CD4-positive, alpha-beta T cell treated with Interleukin-4 for 1 hour (primary cell): Measurements from ENCODE around the gene TEX9.
A peak's percentile ranks its signal among the peaks of the same experiment; 100 is the strongest.
"Not testable (repeated sequence)": the region's sequence is repeated elsewhere in the genome, so short reads cannot be mapped to it uniquely, and the experiment has no call there.

Experiments used
- DNase-seq, 2 donors: peaks; one replicate each; pipeline ENCODE4 v3.0.0-alpha.2; 2020 to 2022

Gene TEX9

DNA sequence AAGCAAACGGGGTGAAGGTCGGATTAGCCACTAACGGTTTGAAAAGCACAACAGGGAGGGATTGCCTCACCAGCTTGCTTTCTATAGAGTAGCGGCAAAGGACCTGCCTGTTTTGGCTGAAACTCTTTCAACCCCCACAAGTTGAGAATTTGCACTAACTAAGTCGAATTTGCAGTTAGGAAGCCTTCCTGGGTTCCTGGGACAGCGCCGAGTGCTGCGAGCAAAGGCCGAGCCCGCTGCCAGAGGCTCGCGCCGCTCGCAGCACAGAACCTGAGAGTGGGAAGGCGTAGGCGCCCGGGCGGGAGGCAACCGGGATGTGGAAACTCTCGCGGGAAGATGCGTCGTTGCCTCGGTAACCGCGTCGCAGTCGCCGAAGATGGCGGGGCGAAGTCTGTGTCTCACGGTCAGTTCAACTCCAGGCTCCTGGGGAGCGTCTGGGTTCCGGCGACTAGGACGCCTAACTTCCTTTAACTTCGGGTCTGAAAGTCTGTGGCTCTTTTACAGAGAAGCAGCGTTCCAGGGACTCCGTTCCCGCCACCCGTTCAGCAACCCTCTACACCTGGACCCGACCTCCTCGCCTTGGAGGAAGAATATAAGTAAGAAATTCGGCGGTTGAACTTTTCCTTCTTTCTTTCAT lies at the start of gene TEX9:
Gene TEX9, plus strand, starts transcription at position 352 of the 637 bp plus-strand sequence. Its CDS starts 25 bp downstream, at position 377.
- peak; percentile 69 to 75 for DNase-seq

DNA sequence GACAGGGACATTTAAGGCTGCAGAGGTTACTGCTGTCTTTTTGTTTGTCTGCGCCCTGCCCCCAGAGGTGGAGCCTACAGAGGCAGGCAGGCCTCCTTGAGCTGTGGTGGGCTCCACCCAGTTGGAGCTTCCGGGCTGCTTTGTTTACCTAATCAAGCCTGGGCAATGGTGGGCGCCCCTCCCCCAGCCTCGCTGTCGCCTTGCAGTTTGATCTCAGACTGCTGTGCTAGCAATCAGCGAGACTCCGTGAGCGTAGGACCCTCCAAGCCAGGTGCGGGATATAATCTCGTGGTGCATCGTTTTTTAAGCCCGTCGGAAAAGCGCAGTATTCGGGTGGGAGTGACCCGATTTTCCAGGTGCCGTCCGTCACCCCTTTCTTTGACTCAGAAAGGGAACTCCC lies 48.7 kb upstream of the TEX9 start:
- DNase-seq: not testable (repeated sequence)

DNA sequence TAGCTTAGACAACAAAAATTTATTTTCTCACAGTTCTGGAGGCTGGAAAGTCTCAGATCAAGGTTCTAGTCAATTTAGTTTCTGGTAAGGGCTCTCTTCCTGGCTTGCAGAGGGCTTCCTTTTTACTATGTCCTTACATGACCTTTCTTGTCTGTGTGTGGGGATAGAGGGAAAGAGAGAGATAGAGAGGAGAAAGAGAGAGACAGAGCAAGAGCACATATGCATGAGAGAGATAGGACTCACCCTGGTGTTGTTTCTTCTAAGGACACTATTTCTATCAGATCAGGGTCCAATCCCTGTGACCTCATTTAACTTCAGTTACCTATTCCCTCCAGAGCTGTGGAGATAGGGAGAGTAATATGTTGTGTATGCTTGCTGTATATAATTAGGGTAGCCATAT lies 44.9 kb upstream of the TEX9 start:
- DNase-seq: no peak

DNA sequence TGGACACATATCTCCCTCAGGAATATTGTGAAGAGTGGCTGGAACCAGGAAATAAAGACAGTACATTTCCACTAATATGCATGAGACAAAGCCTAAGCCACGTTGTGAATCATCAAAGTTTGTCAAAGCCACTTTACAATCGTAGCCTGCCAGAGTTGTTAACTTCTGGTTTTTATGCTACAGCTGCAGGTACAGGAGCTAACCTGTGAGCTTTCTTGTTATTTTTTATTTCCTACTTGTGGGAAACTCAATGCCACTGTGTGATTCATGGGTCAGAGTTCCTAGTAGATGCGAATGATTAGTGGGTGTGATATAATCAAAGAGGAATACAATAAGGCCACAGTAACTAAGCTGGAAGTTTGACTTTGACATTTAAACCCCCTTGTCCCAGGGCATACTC lies 44.4 kb upstream of the TEX9 start:
- DNase-seq: no peak

DNA sequence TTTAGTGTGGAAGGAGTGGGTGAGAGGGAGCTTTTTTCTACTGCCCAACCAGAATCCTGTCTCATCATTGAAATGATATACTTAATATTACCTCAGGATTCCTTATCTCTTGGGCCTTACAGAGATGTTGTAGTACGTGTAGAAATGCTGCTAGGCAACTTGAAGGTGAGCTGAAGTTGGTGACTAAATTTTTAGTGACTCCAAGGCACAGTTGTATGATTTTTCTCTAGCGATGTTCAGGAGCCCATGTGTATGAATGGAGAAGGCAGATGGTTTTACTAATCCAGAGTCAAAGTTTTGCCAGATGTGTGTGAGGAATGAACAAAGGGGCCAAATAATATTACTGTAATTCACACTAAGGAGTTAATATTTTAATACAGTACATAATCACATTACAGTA lies 42.8 kb upstream of the TEX9 start:
- no peak for DNase-seq

DNA sequence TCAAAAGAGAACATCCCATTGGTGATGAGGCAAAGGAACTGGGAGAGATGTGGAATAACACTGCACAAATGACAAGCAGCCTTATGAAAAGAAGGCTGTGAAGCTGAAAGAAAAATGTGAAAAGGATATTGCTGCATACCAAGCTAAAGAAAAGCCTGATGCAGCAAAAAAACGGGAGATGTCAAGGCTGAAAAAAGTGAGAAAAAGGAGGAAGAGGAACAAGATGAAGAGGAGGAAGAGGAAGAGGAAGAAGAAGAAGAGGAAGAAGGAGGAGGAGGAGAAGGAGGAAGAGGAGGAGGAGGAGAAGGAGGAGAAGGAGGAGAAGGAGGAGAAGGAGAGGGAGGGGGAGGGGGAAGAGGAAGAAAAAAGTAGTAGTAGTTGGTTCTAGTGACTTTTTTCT lies 41.8 kb upstream of the TEX9 start:
- no peak for DNase-seq

DNA sequence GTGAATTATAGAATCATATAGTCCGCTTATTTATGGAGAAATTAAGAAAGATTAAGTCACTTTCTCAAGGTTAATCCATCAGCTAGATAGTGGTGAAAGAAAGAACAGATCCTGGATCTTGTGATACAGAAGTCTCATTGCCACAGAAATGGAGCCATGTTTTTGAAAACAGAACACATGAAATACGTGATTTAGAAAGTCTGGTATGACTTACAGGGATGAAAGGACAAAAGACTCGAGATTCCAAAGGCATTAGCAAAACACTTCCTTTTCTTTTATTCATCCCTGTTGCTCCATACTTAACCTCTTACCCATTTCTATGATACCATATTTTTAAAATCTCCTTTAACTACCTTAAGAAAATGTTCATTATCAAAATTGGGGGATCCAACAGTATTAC lies 40.0 kb upstream of the TEX9 start:
- DNase-seq: no peak

DNA sequence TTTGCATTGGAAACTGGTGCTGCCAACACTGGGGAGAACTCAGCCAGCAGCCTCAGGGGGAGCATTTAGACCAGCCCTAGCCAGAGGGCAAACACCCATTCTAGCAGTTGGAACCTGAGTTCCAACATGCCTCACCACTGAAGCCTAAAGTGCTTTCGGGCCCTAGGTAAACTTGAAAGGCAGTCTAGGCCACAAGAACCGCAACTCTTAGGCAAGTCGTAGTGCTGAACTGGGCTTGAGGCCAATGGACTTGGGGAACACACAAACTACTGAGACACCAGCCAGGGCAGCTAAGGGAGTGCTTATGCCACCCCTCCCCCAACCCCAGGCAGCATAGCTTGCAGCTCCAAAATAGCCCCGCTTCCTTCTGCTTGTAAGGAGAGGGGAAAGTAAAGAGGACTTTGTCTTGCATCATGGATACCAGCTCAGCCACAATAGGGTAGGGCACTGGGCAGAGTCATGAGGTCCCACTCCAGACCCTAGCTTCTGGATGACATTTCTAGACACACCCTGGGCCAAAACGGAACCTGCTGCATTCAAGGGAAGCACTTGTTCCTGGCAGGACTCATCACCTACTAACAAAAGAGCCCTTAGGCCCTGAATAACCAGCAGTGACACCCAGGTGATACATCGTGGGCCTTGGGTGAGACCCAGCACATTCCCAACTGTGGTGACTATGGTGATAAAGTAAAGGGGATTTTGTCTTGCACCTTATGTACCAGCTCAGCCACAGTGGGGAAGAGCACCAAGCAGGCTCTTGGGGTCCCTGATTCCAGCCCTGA lies 37.3 kb upstream of the TEX9 start:
- no peak for DNase-seq

DNA sequence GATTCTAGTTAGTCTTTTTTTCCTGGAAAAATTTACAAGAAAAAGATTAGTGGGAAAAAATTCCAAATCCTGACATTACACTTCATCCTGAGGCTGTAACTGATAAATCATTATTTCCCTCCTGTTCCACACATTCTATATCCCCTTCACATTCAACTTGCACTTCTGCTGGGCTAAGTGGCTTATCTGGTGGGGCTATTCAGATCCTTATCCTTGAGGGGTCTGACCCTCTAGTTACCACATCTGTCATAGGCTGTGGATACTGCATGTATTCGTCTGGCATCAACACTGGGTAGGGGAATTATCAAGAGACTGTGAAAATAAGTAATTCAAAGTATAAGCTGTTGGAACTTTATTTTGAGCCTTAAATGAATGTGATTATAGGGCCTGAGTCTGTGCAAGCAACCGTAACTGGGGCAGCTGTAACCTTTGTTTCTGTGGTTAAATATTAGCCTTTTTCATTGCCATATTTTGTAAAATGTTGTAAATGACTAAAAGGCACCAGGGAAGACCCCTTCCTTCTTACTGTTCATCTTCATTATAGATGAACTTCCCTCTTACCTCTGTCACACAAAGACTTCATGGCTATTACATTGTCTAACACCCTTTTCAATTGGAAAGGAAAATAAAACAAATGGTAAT lies 28.0 kb upstream of the TEX9 start:
- no peak for DNase-seq

DNA sequence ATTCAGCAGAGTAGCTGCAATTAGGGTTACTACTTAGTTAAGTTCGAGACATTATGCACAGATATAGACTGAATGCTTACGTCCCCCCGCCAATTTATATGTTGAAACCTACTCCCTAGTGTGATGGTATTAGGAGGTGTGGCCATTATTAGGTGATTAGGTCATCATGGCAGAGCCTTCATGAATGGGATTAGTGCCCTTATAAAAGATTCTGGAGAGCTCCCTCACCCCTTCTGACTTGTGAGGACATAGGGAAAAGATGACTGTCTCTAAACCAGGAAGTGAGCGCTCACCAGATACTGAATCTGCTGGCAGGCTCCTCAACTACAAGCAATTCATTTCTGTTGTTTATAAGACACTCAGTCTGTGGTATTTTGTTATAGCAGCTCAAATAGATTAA lies 25.6 kb upstream of the TEX9 start:
- DNase-seq: no peak

DNA sequence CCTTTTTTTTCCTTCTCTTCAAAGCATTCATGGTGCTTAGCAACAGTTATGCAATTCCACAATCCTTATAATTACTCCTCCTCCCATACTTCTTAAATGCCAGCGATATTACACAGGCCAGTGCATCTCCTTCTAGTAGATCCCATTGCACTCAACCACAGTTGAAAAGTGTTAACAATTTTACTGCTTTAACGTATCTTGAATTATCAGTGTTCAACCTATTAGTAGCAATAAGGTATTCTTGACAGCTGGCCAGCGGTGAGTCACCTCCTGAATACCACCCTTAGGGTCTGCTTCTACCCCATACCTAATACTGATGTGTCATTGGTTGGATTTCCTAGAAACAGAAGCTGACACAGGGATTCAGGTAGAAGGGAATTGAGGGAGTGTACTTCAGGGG lies 24.0 kb upstream of the TEX9 start:
- no peak for DNase-seq

DNA sequence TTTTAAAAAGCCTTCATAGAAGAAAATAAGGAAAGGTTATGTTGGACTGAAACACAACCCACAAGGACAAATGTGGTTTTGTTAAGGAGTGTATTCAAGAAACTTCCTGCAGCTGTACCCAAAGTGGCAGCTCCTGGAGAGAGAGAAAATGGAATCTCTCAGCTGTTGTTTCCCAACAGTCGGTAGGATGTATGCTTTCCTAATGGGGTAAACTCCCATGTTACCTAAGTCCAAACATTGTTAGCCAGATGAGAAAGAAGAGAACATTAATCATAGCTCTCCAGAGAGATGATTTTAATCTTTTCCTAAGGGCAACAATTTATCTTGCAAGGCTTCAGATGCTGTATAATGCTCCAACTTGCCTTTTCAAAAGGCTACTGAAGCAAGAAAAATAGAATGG lies 22.6 kb upstream of the TEX9 start:
- DNase-seq: no peak

DNA sequence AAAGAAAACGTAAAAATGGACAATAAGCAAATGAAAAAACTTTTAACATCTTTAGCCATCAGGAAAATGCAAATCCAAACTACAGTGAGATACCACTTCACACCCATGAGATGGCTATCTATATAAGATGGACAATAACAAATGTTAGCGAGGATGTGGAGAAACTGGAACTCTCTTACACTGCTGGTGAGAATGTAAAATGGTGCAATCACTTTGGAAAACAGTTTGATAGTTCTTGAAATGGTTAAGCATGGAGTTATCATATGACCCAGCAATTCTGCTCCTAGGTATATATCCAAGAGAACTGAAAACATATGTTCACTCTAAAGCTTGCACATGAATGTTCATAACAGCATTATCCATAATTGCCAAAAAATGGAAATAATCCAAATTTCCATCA lies 21.3 kb upstream of the TEX9 start:
- DNase-seq: no peak

DNA sequence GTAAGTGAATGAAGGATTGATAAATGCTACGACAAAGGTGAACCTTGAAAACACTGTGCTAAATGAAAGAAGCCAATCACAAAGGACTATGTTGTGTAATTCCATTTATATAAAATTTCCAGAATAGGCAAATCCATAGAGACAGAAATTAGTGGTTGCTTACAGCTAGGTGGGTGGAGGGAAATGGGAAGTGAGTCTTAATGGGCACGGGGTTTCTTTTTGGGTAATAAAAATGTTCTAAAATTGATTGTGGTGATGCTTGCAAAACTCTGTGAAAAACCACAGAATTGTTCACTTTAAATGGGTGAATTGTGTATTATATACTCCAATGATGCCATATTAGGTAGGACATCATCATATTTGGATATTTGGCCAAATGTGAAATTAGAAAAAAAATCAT lies 20.9 kb upstream of the TEX9 start:
- no peak for DNase-seq

DNA sequence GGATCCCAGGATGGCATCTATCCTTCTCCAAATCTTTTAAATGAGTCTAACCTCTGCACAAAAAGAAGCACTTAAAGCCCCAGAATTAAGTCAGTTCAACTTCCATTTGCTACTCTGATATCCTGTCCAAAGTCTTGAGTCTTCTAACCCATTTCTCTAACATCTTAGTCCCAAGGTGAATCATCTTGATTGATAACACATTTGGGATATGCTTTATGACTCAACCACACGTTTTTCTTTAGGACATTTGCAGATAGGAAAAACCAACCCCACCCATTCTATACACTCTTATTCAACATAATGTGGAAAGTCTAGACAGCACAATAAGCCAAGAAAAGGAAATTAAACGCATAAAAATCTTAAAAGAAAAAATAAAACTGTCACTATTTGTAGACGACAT lies 18.8 kb upstream of the TEX9 start:
- no peak for DNase-seq

DNA sequence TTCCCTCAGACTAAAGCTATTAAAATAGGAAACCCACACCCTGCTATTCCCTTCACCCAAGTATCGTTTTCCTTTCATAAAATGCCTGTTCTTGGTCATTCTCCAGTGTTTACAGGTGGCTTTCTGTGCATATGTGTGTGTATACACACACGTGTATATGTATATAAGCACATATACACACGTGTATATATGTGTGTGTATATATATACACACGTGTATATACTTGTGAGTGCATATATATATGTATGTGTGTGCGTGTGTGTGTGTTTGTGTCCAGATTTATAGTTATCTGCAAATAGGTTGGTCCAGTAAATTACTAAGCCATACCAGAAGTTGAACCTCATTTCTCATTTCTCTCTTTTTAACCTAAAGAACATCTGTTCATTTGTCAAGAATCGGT lies 15.7 kb upstream of the TEX9 start:
- DNase-seq: no peak

DNA sequence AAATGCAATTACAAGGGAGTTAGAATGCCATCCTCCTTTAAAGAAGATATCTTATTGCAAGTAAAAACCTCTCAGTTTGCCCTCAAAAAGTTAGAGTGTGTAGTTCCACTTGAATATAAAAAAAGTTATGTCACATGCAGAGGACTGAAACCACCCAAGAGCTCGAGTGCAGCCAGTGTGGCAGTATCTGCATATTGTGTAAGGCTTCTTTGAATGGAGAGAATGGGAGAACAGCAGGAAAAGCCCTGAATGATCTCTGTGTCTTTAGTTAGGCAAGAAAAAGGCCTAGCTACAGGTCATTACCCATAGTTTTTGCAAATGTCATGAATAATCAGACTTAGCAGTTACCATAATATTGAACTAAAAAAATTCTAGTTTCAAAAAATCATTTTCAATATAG lies 13.9 kb upstream of the TEX9 start:
- DNase-seq: no peak

DNA sequence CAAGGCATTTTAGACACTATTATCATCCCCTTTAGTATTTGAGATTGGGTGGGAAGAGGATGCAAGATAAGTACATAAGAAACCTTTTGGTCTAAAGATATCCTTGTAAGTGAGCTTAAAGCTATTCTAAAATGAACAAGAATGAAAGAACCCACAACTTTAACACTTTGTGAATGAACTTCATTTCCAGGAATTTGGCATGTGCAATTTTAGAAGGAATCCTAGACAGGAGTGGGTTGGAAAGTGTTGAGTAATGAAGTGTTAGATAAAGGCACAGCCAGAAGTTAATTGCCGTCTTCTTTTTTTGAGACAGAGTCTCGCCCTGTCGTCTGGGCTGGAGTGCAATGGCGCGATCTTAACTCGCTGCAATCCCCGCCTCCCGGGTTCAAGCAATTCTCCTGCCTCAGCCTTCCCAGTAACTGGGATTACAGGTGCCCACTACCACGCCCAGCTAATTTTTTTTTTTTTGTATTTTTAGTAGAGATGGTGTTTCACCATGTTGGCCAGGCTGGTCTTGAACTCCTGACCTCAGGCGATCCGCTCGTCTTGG lies 13.2 kb upstream of the TEX9 start:
- DNase-seq: no peak

DNA sequence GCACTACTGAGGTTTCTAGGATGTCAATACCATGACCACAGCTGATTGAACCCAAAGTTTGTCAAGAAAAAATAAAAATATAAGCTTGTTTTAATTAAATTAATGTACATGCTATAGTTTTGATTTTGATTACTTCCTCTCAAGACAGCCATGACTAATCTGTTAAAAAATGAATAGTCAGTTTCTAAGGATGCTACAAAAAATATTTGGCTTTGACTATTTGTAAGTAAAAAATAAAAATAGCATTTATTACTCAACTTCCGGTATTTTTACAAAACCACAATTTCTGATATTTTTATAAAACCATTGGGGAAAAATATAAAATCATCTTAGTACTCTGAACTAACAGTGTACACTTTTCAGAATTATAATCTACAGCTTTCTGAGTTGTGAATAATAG lies 12.1 kb upstream of the TEX9 start:
- DNase-seq: no peak

DNA sequence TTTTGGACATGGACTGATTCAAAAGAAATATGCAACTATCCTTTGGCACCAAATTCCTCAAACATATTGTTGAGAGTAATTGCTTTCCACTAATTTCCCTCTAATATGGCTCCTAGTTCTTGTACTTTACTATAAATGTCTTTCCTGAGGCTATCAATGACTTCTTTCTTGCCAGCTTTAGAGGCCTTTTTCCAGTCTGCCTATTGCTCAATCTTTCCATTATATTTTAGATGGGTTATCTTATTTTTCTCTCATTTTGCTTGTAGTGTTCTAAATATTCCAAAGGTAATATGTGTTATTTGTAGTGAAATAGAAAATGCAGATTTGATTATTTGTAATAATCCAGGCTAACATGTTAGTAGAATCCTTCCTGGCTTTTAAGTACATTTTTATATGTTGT lies 11.5 kb upstream of the TEX9 start:
- DNase-seq: no peak

DNA sequence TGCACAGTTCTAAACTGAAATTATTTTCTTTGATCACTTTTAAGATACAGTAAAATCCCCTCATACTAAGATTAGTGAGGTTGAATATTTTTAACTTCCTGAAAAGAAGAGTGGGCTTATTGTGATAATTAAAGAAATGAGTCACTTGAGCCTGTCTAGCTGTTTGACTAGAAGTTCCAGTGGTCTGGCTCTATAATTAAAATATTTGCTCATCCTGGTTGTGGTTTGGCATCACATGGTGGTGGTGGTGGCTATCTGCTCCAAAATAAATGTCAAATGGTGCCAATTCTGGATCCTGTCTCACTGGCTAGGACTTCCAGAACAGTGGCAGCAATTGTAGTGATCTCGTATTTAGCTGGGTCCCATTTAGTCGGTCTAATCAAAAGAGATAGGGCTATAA lies 8.6 kb upstream of the TEX9 start:
- no peak for DNase-seq

DNA sequence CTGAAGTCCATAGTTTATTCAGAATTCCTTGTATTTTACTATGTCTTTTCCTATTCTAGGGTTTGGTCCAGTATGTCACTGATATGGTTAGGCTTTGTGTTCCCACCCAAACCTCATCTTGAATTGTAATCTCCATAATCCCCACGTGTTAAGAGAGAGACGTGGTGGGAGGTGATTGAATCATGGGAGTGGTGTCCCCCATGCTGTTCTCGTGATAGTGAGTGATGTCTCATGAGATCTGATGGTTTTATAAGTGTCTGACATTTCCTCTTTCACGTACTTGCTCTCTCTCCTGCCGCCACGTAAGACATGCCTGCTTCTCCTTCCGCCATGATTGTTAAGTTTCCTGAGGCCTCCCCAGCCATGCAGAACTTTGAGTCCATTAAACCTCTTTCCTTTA lies 6.6 kb upstream of the TEX9 start:
- DNase-seq: no peak

DNA sequence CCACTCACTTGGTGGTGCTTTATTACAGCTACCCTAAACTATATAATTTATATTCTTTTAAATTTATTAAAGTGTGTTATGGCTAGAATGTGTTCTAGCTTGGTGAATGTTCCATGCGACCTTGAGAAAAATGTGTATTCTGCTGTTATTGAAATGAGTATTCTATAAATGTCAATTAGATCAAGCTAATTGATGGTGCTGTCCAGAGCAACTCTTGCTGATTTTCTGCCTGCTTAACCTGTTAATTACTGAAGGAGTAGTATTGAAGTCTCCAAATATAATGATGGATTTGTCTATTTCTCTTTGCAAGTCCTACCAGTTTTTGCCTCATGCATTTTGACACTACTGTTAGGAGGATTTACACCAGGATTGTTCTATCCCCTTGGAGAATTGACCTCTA lies 3.2 kb upstream of the TEX9 start:
- no peak for DNase-seq

DNA sequence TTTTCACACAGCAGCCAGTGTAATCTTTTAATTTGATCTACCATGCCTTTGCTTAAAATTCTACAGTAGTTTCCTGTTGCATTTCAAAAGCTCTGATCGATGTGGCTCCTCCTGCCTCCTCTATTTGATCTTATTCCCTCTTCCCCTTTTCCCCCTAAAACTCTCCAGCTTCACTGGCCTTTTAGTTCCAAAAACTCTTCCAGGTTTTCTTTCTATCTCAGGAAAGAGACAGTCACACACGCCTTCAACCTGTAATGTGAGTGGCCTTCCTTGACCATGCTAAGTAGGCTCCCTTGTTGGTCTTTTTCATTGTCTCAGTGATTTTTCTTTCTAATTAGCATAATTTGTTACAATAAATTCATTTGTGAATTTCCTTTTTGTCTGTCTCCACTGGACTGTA lies 985 bp downstream of the TEX9 start:
- DNase-seq: no peak
